C4-2B (cell line): ENCODE results near the gene PSMC4.

Experiments
- H3K27ac ChIP-seq: fragments of 450-650 bp; 2 replicates; pipeline ENCODE4 v1.5.1; 2017
- ZFX ChIP-seq: fragments of 450-650 bp; IDR thresholded peaks from 2 replicates; pipeline ENCODE4 v1.6.1; 2017
- TF ChIP-seq, protein P1 (sequence below): fragments of 450-650 bp; conservative IDR thresholded peaks from 2 replicates; pipeline ENCODE4 v1.5.1; 2017; ENCODE audit warnings: mild to moderate bottlenecking

The PSMC4 gene

GRCh38 chr19:39937787-39938186, 33.2 kb upstream of the PSMC4 start:
- TF ChIP-seq, protein P1, sequence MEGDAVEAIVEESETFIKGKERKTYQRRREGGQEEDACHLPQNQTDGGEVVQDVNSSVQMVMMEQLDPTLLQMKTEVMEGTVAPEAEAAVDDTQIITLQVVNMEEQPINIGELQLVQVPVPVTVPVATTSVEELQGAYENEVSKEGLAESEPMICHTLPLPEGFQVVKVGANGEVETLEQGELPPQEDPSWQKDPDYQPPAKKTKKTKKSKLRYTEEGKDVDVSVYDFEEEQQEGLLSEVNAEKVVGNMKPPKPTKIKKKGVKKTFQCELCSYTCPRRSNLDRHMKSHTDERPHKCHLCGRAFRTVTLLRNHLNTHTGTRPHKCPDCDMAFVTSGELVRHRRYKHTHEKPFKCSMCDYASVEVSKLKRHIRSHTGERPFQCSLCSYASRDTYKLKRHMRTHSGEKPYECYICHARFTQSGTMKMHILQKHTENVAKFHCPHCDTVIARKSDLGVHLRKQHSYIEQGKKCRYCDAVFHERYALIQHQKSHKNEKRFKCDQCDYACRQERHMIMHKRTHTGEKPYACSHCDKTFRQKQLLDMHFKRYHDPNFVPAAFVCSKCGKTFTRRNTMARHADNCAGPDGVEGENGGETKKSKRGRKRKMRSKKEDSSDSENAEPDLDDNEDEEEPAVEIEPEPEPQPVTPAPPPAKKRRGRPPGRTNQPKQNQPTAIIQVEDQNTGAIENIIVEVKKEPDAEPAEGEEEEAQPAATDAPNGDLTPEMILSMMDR: no peak
- H3K27ac ChIP-seq: peak overlapping the region; percentile 48

DNA sequence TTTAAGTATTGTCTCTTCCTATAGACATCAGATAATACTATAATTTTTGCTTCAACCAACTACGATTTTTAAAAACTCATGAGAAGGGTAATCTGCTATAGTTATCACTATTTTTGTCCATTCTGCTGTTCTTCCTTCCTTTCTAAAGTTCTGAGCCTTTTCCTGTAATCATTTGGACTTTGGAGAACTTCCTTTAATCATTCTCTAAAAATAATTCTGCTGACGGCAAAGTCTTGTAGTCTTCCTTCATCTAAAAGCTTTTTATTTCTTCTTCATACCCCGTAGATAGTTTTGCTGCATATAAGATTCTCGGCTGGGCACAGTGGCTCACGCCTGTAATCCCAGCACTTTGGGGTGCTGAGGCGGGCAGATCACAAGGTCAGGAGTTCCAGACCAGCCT, 31.4 kb upstream of the PSMC4 start:
- no peak overlapping the region for H3K27ac ChIP-seq
- TF ChIP-seq, protein P1: no peak
- no peak for TF ChIP-seq ZFX

GRCh38 chr19:39940221-39940833, 30.6 kb upstream of the PSMC4 start:
- TF ChIP-seq, protein P1: no peak
- no peak for TF ChIP-seq ZFX

DNA sequence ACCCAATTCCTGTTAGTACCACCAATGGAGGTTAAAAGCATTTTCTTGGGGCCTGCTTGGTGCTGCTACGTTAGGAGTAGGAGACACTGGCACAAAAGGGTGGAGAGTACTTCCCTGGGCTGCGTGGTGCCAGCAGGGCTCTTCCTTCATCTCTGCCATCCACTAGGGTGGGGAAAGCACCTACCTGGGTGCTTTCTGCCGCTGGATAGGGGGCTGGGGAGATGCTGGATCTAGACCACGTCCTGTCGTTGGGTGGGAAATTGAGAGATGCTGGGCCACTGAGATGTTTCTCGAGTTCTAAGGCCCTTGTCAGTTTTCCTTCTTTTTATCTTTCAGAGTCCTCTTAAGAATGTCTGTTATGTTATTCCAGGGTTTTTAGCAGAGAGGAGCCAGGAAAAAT, 29.8 kb upstream of the PSMC4 start:
- TF ChIP-seq, protein P1: no peak
- no peak overlapping the region for H3K27ac ChIP-seq

More at GRCh38 chr19:39940221-39940833, 30.6 kb upstream of the PSMC4 start:
- no peak overlapping the region for H3K27ac ChIP-seq

- TF ChIP-seq, protein P1: no peak
- TF ChIP-seq ZFX: no peak
These were observed 29.2 kb upstream of the PSMC4 start for GRCh38 chr19:39941615-39942365.

DNA sequence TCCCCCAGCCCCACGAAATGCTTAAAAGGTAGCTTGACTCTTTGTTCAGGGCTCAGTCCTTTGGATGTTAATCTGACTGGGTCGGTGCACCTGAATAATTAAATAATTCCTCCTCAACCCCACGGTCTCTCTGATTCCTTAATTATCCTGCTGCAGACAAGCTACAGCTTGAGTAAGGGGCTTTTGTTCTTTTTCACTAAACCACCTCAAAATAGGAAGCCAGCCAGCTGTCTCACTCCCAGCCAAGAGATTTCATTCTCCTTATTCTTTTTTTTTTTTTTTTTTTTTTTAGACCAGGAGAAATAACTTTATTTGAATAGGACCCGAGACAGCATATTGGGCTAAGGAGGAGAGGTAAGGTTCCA, 28.6 kb upstream of the PSMC4 start:
- no peak for TF ChIP-seq ZFX
- TF ChIP-seq, protein P1: no peak
- H3K27ac ChIP-seq: no peak overlapping the region

More at GRCh38 chr19:39941615-39942365, 29.2 kb upstream of the PSMC4 start:
- H3K27ac ChIP-seq: no peak overlapping the region

DNA sequence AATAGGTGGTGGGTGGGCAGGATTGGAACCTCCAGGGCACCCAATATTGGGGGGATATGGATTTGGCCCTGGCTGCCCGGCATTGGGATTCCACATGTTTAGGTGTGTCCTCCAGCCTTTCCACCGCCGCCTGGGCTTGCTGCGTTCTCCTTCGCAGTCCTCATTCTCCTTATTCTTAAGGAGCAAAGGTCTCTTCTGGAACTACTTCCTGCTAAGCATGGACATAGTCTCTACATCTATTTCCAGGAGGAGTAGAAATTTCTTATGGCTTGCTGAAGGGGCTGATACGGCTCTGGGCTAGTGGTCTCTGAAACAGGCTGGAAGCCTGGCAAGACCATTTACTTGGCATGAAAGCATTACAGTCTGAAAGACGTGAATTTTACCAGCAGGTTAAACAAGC, 27.4 kb upstream of the PSMC4 start:
- no peak overlapping the region for H3K27ac ChIP-seq
- no peak for TF ChIP-seq ZFX
- TF ChIP-seq, protein P1: no peak
